Stimulated activated CD8-positive, alpha-beta memory T cell treated with anti-CD3 and anti-CD28 coated beads, Interleukin-2, amount 100 ng/mL, for 1 hour (primary cell): ENCODE measurements around the gene ADRA1B.
A peak's percentile ranks its signal among the peaks of the same experiment; 100 is the strongest.

Source experiments
- DNase-seq, 2 donors: peaks; one replicate each; pipeline ENCODE4 v3.0.0-alpha.2; 2020; ENCODE audit warnings: low read depth in 2 of 2

Gene ADRA1B

DNA sequence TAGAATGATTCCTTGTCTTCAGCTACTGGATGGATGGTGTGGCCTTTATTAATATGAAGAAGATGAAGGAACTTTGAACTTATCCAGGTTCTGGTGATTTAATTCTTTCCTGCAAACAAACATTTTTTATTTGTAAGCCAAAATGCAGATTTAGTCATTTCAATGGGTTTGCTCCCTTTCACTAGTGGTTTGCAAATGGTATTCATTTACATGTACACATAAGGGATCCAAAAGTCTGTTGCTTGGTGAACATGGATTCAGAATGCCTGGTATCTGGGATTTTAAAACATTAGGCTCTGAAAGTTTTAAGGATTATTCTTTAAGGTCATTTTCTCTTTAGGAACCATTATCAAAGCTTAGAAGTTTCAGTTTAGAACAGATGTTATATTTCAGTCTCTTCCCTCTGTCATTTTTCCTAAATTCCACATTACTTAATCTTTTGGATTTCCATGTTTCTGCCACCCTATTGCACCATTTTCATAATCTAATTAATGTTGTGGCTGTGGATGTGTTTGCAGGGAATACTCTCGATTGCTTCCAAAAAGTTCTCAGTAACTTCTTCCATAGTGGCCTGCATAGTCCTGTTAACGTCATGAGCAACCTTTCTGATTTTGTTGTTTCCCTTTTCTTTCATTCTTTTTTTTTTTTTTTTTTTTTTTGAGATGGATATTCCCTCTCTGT is 102.8 kb downstream of the ADRA1B start:
- no peak for DNase-seq

DNA sequence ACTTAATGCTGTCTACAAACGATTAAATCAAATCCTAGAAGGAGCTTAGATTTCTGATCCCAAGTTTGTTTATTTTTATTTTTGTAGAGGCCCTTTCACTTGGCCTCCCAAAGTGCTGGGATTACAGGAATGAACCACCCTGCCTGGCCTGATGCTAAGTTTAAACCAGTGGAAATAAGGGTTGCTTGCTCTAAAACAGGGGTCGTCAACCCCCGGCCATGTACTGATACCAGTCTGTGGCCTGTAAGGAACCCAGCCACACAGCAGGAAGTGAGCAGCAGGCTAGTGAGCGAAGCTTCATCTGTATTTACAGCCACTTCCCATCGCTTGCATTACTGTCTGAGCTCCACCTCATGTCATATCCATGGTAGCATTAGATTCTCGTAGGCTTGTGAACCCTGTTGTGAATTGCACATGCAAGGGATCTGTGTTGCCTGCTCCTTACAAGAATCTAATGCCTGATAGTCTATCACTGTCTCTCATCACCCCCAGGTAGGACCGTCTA is 104.0 kb downstream of the ADRA1B start:
- no peak for DNase-seq

DNA sequence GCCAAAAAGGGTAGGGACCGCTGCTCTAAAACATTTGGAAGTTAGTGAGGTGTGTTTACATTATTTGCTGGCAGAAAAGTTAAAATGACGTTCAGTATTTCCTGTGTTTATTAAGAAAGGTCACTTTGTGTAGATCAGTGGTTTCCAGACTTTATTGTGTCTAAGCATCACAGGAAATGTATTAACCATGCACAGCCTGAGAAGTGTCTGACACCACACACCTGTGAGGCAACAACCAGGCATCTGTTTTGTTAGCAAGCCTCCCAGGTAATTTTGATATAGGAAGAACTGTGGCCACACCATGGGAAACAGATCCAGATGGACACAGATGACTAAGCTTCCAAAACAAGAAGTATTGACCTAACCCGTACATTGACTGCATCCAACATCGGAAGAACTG is 104.7 kb downstream of the ADRA1B start:
- DNase-seq, result no peak

DNA sequence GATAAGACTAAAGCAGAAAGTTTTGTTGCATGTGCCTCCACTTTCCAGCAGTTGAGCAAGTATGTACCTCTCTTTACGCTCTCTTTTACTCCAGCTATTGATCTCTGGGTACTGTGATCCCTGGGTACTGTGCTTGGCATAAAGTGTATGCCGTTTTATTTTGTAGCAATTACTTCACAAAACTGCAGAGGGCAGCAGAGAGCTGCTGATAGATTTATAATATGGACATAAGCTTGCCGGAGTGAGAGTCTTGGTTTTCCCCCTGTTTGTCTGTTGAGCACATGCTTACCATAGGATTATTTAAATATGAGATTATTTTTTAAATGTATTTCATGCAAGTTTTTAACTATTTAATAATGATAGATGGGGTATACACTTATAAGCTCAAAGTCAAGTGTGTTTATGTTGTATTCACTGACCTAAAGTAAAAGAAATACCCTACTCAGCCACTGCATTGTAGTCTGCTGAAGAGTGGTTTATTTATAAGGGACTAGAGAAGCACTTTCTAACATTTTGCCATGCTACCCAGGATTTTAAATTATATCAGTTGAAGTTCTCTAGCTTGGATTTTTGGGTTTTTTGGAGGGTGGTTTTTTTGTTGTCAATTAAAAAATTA is 105.7 kb downstream of the ADRA1B start:
- peak in 1 of 2 donors; percentile 19 for DNase-seq
